ENCODE measurements around the gene NLRP1.

Gene NLRP1

GRCh38 chr17:5584383-5585286 lies at the start of gene NLRP1:
Gene NLRP1 (minus strand): TSS chr17:5584509. CDS start chr17:5583957, 552 bp downstream.
- DNase-seq (ENCODE audit: low read depth, low spot score) = peak; percentile 84

GRCh38 chr17:5631958-5632590 lies 47.8 kb upstream of the NLRP1 start:
- no peak for DNase-seq (ENCODE audit: low read depth, low spot score)

- no peak for DNase-seq (ENCODE audit: low read depth, low spot score)
These were observed 46.1 kb upstream of the NLRP1 start for GRCh38 chr17:5630434-5630833.

GRCh38 chr17:5629128-5629527 lies 44.8 kb upstream of the NLRP1 start:
- no peak for DNase-seq (ENCODE audit: low read depth, low spot score)

- DNase-seq (ENCODE audit: low read depth, low spot score) = no peak
These were observed 44.0 kb upstream of the NLRP1 start for GRCh38 chr17:5628262-5628661.

- no peak for DNase-seq (ENCODE audit: low read depth, low spot score)
These were observed 39.9 kb upstream of the NLRP1 start for GRCh38 chr17:5624211-5624610.

GRCh38 chr17:5621729-5622128 lies 37.4 kb upstream of the NLRP1 start:
- no peak for DNase-seq (ENCODE audit: low read depth, low spot score)

- no peak for DNase-seq (ENCODE audit: low read depth, low spot score)
These were observed 36.7 kb upstream of the NLRP1 start for GRCh38 chr17:5621026-5621425.

- no peak for DNase-seq (ENCODE audit: low read depth, low spot score)
These were observed 34.9 kb upstream of the NLRP1 start for GRCh38 chr17:5619088-5619740.

- DNase-seq (ENCODE audit: low read depth, low spot score) = no peak
These were observed 34.2 kb upstream of the NLRP1 start for GRCh38 chr17:5618476-5618875.

GRCh38 chr17:5615476-5615875 lies 31.2 kb upstream of the NLRP1 start:
- DNase-seq (ENCODE audit: low read depth, low spot score) = no peak

GRCh38 chr17:5610956-5611355 lies 26.6 kb upstream of the NLRP1 start:
- DNase-seq (ENCODE audit: low read depth, low spot score) = no peak

- DNase-seq (ENCODE audit: low read depth, low spot score) = no peak
These were observed 24.2 kb upstream of the NLRP1 start for GRCh38 chr17:5608399-5609112.

GRCh38 chr17:5607946-5608345 lies 23.6 kb upstream of the NLRP1 start:
- no peak for DNase-seq (ENCODE audit: low read depth, low spot score)

- no peak for DNase-seq (ENCODE audit: low read depth, low spot score)
These were observed 21.1 kb upstream of the NLRP1 start for GRCh38 chr17:5605452-5605851.

GRCh38 chr17:5600041-5600440 lies 15.7 kb upstream of the NLRP1 start:
- no peak for DNase-seq (ENCODE audit: low read depth, low spot score)

- DNase-seq (ENCODE audit: low read depth, low spot score) = no peak
These were observed 14.1 kb upstream of the NLRP1 start for GRCh38 chr17:5598457-5598856.

GRCh38 chr17:5596421-5596820 lies 12.1 kb upstream of the NLRP1 start:
- DNase-seq (ENCODE audit: low read depth, low spot score) = no peak

- DNase-seq (ENCODE audit: low read depth, low spot score) = no peak
These were observed 11.5 kb upstream of the NLRP1 start for GRCh38 chr17:5595831-5596230.

GRCh38 chr17:5592382-5592781 lies 8.1 kb upstream of the NLRP1 start:
- no peak for DNase-seq (ENCODE audit: low read depth, low spot score)

- DNase-seq (ENCODE audit: low read depth, low spot score) = no peak
These were observed 7.7 kb upstream of the NLRP1 start for GRCh38 chr17:5591966-5592365.

GRCh38 chr17:5588584-5588983 lies 4.3 kb upstream of the NLRP1 start:
- DNase-seq (ENCODE audit: low read depth, low spot score) = no peak
